GM12891 (cell line): ENCODE measurements around the gene ACCSL.

Experiments used
- DNase-seq: peaks from one replicate; pipeline ENCODE4 v3.0.0; 2011; ENCODE audit warnings: low spot score; ENCODE audit not compliant: insufficient read length
- FAIRE-seq: peaks from 2 replicates; lab custom pipeline; 2011; peaks lifted over from hg19 to GRCh38; lab: Jason Lieb, UNC
- PAX5 ChIP-seq: IDR thresholded peaks from 2 replicates; pipeline ENCODE4 v1.6.1; 2011; ENCODE audit warnings: low read length, moderate library complexity, mild to moderate bottlenecking; ENCODE audit not compliant: insufficient read depth, severe bottlenecking
- POLR2A ChIP-seq: IDR thresholded peaks from 2 replicates; pipeline ENCODE4 v1.6.1; 2011; ENCODE audit warnings: low read depth, low read length, control low read depth
- POLR2AphosphoS5 ChIP-seq: IDR thresholded peaks from 2 replicates; pipeline ENCODE4 v1.6.1; 2011; ENCODE audit warnings: low read depth, low read length, control low read depth
- POU2F2 ChIP-seq: IDR thresholded peaks from 2 replicates; pipeline ENCODE4 v1.6.1; 2011; ENCODE audit warnings: low read depth, mild to moderate bottlenecking, control low read depth, low read length, moderate library complexity
- SPI1 ChIP-seq: IDR thresholded peaks from 2 replicates; pipeline ENCODE4 v1.6.1; 2011; ENCODE audit warnings: low read depth, low read length, control low read depth
- TAF1 ChIP-seq: IDR thresholded peaks from 2 replicates; pipeline ENCODE4 v1.6.1; 2011; ENCODE audit warnings: low read depth, low read length, control low read depth

Gene ACCSL

GRCh38 chr11:44095506-44096359, 48.0 kb downstream of the ACCSL start, which contains the start of gene EXT2:
TSS of gene EXT2 (plus strand) at chr11:44095678. CDS start at chr11:44107713, 12,035 bp downstream.
- FAIRE-seq (peak; percentile 94), DNase-seq (peak; percentile 89)
- TF ChIP-seq PAX5 (no peak), SPI1 (no peak), POLR2AphosphoS5 (no peak), POLR2A (no peak), TAF1 (no peak), POU2F2 (no peak)

- DNase-seq, result no peak
- no peak for FAIRE-seq
- TF ChIP-seq TAF1 (no peak), POU2F2 (no peak), SPI1 (no peak), POLR2A (no peak), POLR2AphosphoS5 (no peak), PAX5 (no peak)
Measured at GRCh38 chr11:44096360-44097185, 48.8 kb downstream of the ACCSL start.

- DNase-seq (no peak), FAIRE-seq (no peak)
- no peak for TF ChIP-seq POLR2A
- no peak for TF ChIP-seq PAX5
- TF ChIP-seq POLR2AphosphoS5, result no peak
- no peak for TF ChIP-seq POU2F2
- no peak for TF ChIP-seq TAF1
- no peak for TF ChIP-seq SPI1
Measured at GRCh38 chr11:44097821-44098220, 50.0 kb downstream of the ACCSL start.

GRCh38 chr11:44101098-44101497, 53.3 kb downstream of the ACCSL start:
- TF ChIP-seq POU2F2, result no peak
- no peak for TF ChIP-seq POLR2A
- TF ChIP-seq TAF1, result no peak
- TF ChIP-seq PAX5, result no peak
- no peak for TF ChIP-seq POLR2AphosphoS5
- TF ChIP-seq SPI1, result no peak
- no peak for FAIRE-seq
- no peak for DNase-seq

GRCh38 chr11:44104481-44105294, 56.9 kb downstream of the ACCSL start:
- DNase-seq (no peak), FAIRE-seq (peak; percentile 76)
- TF ChIP-seq POU2F2 (no peak), POLR2AphosphoS5 (no peak), SPI1 (no peak), TAF1 (no peak), POLR2A (no peak), PAX5 (no peak)

- TF ChIP-seq SPI1 (no peak), POU2F2 (no peak), PAX5 (no peak), POLR2A (no peak), POLR2AphosphoS5 (no peak), TAF1 (no peak)
- no peak for DNase-seq
- FAIRE-seq, result no peak
Measured at GRCh38 chr11:44108260-44108659, 60.5 kb downstream of the ACCSL start.
